H9 (cell line): ENCODE results near the gene GARNL3. TPM values are rescaled to one million over a fixed set of nuclear protein-coding genes. Genes with fewer than 3 reads are reported as not detected.
A peak's percentile ranks its signal among the peaks of the same experiment; 100 is the strongest.

Source experiments
- DNase-seq: peaks from one replicate; pipeline ENCODE4 v3.0.0-alpha.2; 2017
- H2AFZ ChIP-seq: one replicate; pipeline ENCODE4 v1.6.1; 2013; ENCODE audit warnings: mild to moderate bottlenecking, low read length, control low read depth, moderate library complexity
- H2AK5ac ChIP-seq: 2 replicates; pipeline ENCODE4 v1.6.1; 2013; ENCODE audit warnings: low read length, control low read depth, mixed read lengths; ENCODE audit not compliant: insufficient read length
- H2BK120ac ChIP-seq: one replicate; pipeline ENCODE4 v1.6.1; 2013; ENCODE audit warnings: low read depth, mild to moderate bottlenecking, low read length, control low read depth, inconsistent platforms; ENCODE audit not compliant: poor library complexity, severe bottlenecking
- H2BK12ac ChIP-seq: 2 replicates; pipeline ENCODE4 v1.6.1; 2013; ENCODE audit warnings: low read length, control low read depth, mixed read lengths, low read depth; ENCODE audit not compliant: insufficient read length
- H2BK15ac ChIP-seq: 2 replicates; pipeline ENCODE4 v1.6.1; 2013; ENCODE audit warnings: low read depth, low read length, control low read depth
- H2BK20ac ChIP-seq: one replicate; pipeline ENCODE4 v1.6.1; 2013; ENCODE audit warnings: low read depth, mild to moderate bottlenecking, low read length, control low read depth, inconsistent platforms; ENCODE audit not compliant: poor library complexity, severe bottlenecking
- H2BK5ac ChIP-seq: 2 replicates; pipeline ENCODE4 v1.6.1; 2013; ENCODE audit warnings: low read length, control low read depth, mixed read lengths; ENCODE audit not compliant: insufficient read length
- H3K14ac ChIP-seq: 2 replicates; pipeline ENCODE4 v1.6.1; 2013; ENCODE audit warnings: low read length, control low read depth; ENCODE audit not compliant: insufficient read depth
- H3K18ac ChIP-seq: 2 replicates; pipeline ENCODE4 v1.6.1; 2013; ENCODE audit warnings: low read depth, mild to moderate bottlenecking, mixed read lengths, low read length, control low read depth; ENCODE audit not compliant: insufficient read length
- H3K23ac ChIP-seq: 2 replicates; pipeline ENCODE4 v1.6.1; 2013; ENCODE audit warnings: low read length, control low read depth, mixed read lengths, low read depth; ENCODE audit not compliant: insufficient read length
- H3K23me2 ChIP-seq: 2 replicates; pipeline ENCODE4 v1.6.1; 2013; ENCODE audit warnings: low read depth, mild to moderate bottlenecking, mixed read lengths, low read length, control low read depth; ENCODE audit not compliant: insufficient read length, poor library complexity, severe bottlenecking
- H3K27ac ChIP-seq: 2 replicates; pipeline ENCODE4 v1.5.1; 2013; ENCODE audit warnings: low read length, control low read depth, mixed read lengths, low read depth; ENCODE audit not compliant: insufficient read length
- H3K27me3 ChIP-seq: 2 replicates; pipeline ENCODE4 v1.6.1; 2013; ENCODE audit warnings: low read length, control low read depth, inconsistent platforms; ENCODE audit not compliant: insufficient read depth
- H3K4ac ChIP-seq: 2 replicates; pipeline ENCODE4 v1.6.1; 2013; ENCODE audit warnings: low read depth, mild to moderate bottlenecking, control low read depth, inconsistent platforms, low read length, moderate library complexity
- H3K4me1 ChIP-seq: 2 replicates; pipeline ENCODE4 v1.6.1; 2013; ENCODE audit warnings: low read length, control low read depth, inconsistent platforms; ENCODE audit not compliant: insufficient read depth
- H3K4me2 ChIP-seq: 2 replicates; pipeline ENCODE4 v1.6.1; 2013; ENCODE audit warnings: low read length, control low read depth, mixed read lengths; ENCODE audit not compliant: insufficient read length, insufficient read depth
- H3K56ac ChIP-seq: 2 replicates; pipeline ENCODE4 v1.6.1; 2013; ENCODE audit warnings: low read depth, mild to moderate bottlenecking, mixed read lengths, low read length, control low read depth; ENCODE audit not compliant: insufficient read length
- H3K79me1 ChIP-seq: 2 replicates; pipeline ENCODE4 v1.6.1; 2013; ENCODE audit warnings: low read depth, mild to moderate bottlenecking, moderate library complexity, low read length, control low read depth, inconsistent platforms; ENCODE audit not compliant: insufficient read depth, poor library complexity, severe bottlenecking
- H3K79me2 ChIP-seq: 2 replicates; pipeline ENCODE4 v1.6.1; 2013; ENCODE audit warnings: low read length, control low read depth, inconsistent platforms; ENCODE audit not compliant: insufficient read depth
- H3K9ac ChIP-seq: 2 replicates; pipeline ENCODE4 v1.6.1; 2013; ENCODE audit warnings: low read length, control low read depth, mixed read lengths; ENCODE audit not compliant: insufficient read length; ENCODE audit errors: extremely low read depth
- H3K9me3 ChIP-seq: one replicate; pipeline ENCODE4 v1.6.1; 2013; ENCODE audit warnings: low read depth, low read length, inconsistent platforms; ENCODE audit not compliant: control insufficient read depth
- H3T11ph ChIP-seq: one replicate; pipeline ENCODE4 v1.6.1; 2013; ENCODE audit warnings: mild to moderate bottlenecking, low read length, control low read depth, inconsistent platforms
- H4K20me1 ChIP-seq: one replicate; pipeline ENCODE4 v1.6.1; 2013; ENCODE audit not compliant: control insufficient read depth, insufficient read length, insufficient read depth
- H4K5ac ChIP-seq: 2 replicates; pipeline ENCODE4 v1.6.1; 2013; ENCODE audit warnings: low read depth, mild to moderate bottlenecking, mixed read lengths, low read length, control low read depth; ENCODE audit not compliant: insufficient read length
- H4K8ac ChIP-seq: replicated peaks from 2 replicates; pipeline ENCODE4 v1.6.1; 2013; ENCODE audit warnings: low read length, control low read depth, mixed read lengths, low read depth; ENCODE audit not compliant: insufficient read length
- H4K91ac ChIP-seq: 2 replicates; pipeline ENCODE4 v1.6.1; 2013; ENCODE audit warnings: low read depth, mild to moderate bottlenecking, moderate library complexity, mixed read lengths, low read length, control low read depth; ENCODE audit not compliant: insufficient read length
- H3K27ac Mint-ChIP-seq, 3 experiments: 2 replicates in 2 of 3; 3 replicates in 1 of 3; pipeline ENCODE4 v1.8.0; 2020 to 2021; ENCODE audit warnings: mixed read lengths in 3 of 3, mild to moderate bottlenecking in 1 of 3, moderate library complexity in 1 of 3
- H3K27me3 Mint-ChIP-seq: 2 replicates; pipeline ENCODE4 v1.8.0; 2021; ENCODE audit warnings: low read depth, mild to moderate bottlenecking, moderate library complexity, mixed read lengths
- H3K36me3 Mint-ChIP-seq, 3 experiments: 2 replicates in 2 of 3; 3 replicates in 1 of 3; pipeline ENCODE4 v1.8.0; 2020 to 2021; ENCODE audit warnings: low read depth in 3 of 3, mixed read lengths in 3 of 3; ENCODE audit not compliant: insufficient read depth in 1 of 3
- H3K4me1 Mint-ChIP-seq, 2 experiments: 2 replicates each; pipeline ENCODE4 v1.8.0; 2020; ENCODE audit warnings: mixed read lengths in 2 of 2
- H3K4me3 Mint-ChIP-seq, 2 experiments: 2 replicates in 1 of 2; 3 replicates in 1 of 2; pipeline ENCODE4 v1.8.0; 2020 to 2021; ENCODE audit warnings: mild to moderate bottlenecking in 2 of 2, mixed read lengths in 2 of 2, moderate library complexity in 1 of 2
- H3K9me3 Mint-ChIP-seq, 2 experiments: 2 replicates in 1 of 2; 3 replicates in 1 of 2; pipeline ENCODE4 v1.8.0; 2020; ENCODE audit warnings: mild to moderate bottlenecking in 2 of 2, mixed read lengths in 2 of 2, moderate library complexity in 1 of 2
- WGBS: extraction: QIAGEN DNeasy Blood & Tissue Kit; methylation state at CpG from one replicate; pipeline ENCODE4 v1.1.7; 2013; ENCODE audit warnings: missing lambda C conversion rate, low lambda C conversion rate, mixed read lengths; ENCODE audit not compliant: insufficient read length; ENCODE audit errors: extremely low coverage; 5-methylcytosine and 5-hydroxymethylcytosine counted together
- total RNA-seq: library from RNA; stranded (reverse); gene quantifications from 2 replicates; pipeline ENCODE4 v1.2.1, GENCODE V29; 2021
- TF ChIP-seq, protein P1 (sequence below): fragments of 200-600 bp; sonication (generic); conservative IDR thresholded peaks from 3 replicates; pipeline ENCODE4 v1.8.0; 2021; ENCODE audit warnings: antibody characterized with exemption, mild to moderate bottlenecking

Gene GARNL3
- total RNA-seq, 1 experiment from 2014 or later: 8.7 TPM

DNA sequence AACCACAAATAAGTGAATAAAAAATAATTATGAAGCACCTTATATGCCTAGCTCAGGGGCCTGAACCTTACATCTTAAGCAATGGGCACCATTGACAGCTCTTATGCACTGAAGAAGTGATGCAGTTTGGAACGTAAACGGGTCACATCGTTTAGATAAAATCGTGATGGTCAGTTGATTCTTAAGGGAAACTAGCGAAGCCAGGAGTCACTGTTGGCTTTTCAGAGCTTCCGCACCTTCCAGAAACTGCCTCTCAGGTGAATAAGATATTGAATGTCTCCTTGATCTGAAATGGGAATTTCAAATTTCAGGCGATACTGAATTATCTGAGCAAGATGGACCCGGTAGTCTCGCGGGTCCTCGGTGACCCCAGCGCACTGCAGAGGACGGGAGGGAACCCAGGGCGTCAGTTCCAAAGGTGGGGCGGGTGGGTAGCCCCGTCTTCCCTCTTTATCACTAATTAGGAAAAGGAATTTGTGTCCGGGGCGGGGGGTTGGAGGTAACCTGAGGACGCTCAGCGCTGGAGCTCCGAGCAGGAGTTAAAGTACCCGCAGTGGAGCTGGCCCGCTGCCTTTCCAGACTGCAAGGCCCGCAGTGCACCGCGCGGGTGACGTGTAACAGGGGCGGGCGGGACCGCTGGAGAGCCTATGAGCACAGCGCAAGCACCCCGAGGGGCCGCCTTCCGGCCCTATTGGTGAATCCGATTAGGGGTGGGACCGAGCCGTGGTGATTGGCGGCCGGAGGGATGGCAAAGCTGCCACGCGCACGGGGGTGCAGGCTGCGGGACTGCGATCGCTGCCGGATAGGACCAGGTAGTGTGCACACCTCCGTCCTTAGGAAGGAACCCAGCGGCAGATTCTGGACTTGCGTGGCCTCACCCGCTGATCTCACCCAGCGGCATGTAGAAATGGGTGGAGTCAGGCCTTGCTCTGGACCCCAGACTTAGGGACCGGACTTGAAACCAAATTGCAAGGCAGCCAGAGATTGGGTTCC is 19.7 kb upstream of the GARNL3 start:
- H4K20me1 ChIP-seq: no peaks in the 10 kb centered on the region
- H3K4ac ChIP-seq: no peak overlapping the region
- Mint-ChIP-seq H3K4me1 (peaks cover 35 to 38% of the 10 kb centered on the region in 2 experiments), H3K36me3 (peaks cover 1 to 7% (median 2%) of the 10 kb centered on the region in 3 experiments; a peak in 5 of 7 replicates), H3K27me3 (no peaks in the 10 kb centered on the region; the same call in none of the 2 replicates), H3K9me3 (no peaks in the 10 kb centered on the region), H3K27ac (peak overlapping the region; percentile 92 to 96 (median 94); a peak in 6 of 7 replicates), H3K4me3 (peak overlapping the region; percentile 88 to 90)
- no peak overlapping the region for H3K14ac ChIP-seq
- H2BK12ac ChIP-seq: no peak overlapping the region
- H3K18ac ChIP-seq: no peak overlapping the region
- H2AFZ ChIP-seq: no peak overlapping the region
- no peak overlapping the region for H2BK20ac ChIP-seq
- H3K79me2 ChIP-seq: no peaks in the 10 kb centered on the region
- H3K27me3 ChIP-seq: no peaks in the 10 kb centered on the region
- H3K4me1 ChIP-seq: peaks cover 5% of the 10 kb centered on the region; the same call in 1 of the 2 replicates
- H3K9me3 ChIP-seq: no peaks in the 10 kb centered on the region
- no peak overlapping the region for H3K23ac ChIP-seq
- H2AK5ac ChIP-seq: no peak overlapping the region
- H3K23me2 ChIP-seq: peaks cover 5% of the 10 kb centered on the region
- no peak overlapping the region for H2BK15ac ChIP-seq
- no peak overlapping the region for H3K27ac ChIP-seq
- no peak overlapping the region for H2BK5ac ChIP-seq
- H4K91ac ChIP-seq: no peak overlapping the region
- no peak overlapping the region for H3K56ac ChIP-seq
- peak overlapping the region; percentile 81 for H3K4me2 ChIP-seq
- no peak overlapping the region for H4K5ac ChIP-seq
- peak overlapping the region; percentile 63 for H3K9ac ChIP-seq
- DNase-seq: peak; percentile 98
- WGBS: no CpG with 5 or more reads among the region's 53 CpGs
- H3T11ph ChIP-seq: no peak overlapping the region
- no peak overlapping the region for H2BK120ac ChIP-seq
- H4K8ac ChIP-seq: no peak overlapping the region
- H3K79me1 ChIP-seq: no peaks in the 10 kb centered on the region
- TF ChIP-seq, protein P1, sequence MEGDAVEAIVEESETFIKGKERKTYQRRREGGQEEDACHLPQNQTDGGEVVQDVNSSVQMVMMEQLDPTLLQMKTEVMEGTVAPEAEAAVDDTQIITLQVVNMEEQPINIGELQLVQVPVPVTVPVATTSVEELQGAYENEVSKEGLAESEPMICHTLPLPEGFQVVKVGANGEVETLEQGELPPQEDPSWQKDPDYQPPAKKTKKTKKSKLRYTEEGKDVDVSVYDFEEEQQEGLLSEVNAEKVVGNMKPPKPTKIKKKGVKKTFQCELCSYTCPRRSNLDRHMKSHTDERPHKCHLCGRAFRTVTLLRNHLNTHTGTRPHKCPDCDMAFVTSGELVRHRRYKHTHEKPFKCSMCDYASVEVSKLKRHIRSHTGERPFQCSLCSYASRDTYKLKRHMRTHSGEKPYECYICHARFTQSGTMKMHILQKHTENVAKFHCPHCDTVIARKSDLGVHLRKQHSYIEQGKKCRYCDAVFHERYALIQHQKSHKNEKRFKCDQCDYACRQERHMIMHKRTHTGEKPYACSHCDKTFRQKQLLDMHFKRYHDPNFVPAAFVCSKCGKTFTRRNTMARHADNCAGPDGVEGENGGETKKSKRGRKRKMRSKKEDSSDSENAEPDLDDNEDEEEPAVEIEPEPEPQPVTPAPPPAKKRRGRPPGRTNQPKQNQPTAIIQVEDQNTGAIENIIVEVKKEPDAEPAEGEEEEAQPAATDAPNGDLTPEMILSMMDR: no peak
